Mucosa of stomach (tissue), 1 donor: ENCODE data around the gene ARMS2.

Experiments
- H3K27me3 ChIP-seq: one replicate; pipeline ENCODE4 v1.7.0; 2013; ENCODE audit warnings: mild to moderate bottlenecking, low read length; ENCODE audit not compliant: control insufficient read depth, insufficient read depth
- H3K36me3 ChIP-seq: one replicate; pipeline ENCODE4 v1.7.0; 2013; ENCODE audit warnings: low read length; ENCODE audit not compliant: control insufficient read depth, insufficient read depth
- H3K4me1 ChIP-seq: one replicate; pipeline ENCODE4 v1.7.0; 2013; ENCODE audit warnings: mild to moderate bottlenecking, low read length; ENCODE audit not compliant: control insufficient read depth, insufficient read depth
- H3K4me3 ChIP-seq: one replicate; pipeline ENCODE4 v1.7.0; 2013; ENCODE audit warnings: low read length
- H3K9ac ChIP-seq: one replicate; pipeline ENCODE4 v1.7.0; 2013; ENCODE audit warnings: mild to moderate bottlenecking, low read length, moderate library complexity
- H3K9me3 ChIP-seq: one replicate; pipeline ENCODE4 v1.7.0; 2013; ENCODE audit warnings: mild to moderate bottlenecking, low read length, moderate library complexity; ENCODE audit not compliant: control insufficient read depth
- donor health status: Pancreatic carcinoma.

The ARMS2 gene

DNA sequence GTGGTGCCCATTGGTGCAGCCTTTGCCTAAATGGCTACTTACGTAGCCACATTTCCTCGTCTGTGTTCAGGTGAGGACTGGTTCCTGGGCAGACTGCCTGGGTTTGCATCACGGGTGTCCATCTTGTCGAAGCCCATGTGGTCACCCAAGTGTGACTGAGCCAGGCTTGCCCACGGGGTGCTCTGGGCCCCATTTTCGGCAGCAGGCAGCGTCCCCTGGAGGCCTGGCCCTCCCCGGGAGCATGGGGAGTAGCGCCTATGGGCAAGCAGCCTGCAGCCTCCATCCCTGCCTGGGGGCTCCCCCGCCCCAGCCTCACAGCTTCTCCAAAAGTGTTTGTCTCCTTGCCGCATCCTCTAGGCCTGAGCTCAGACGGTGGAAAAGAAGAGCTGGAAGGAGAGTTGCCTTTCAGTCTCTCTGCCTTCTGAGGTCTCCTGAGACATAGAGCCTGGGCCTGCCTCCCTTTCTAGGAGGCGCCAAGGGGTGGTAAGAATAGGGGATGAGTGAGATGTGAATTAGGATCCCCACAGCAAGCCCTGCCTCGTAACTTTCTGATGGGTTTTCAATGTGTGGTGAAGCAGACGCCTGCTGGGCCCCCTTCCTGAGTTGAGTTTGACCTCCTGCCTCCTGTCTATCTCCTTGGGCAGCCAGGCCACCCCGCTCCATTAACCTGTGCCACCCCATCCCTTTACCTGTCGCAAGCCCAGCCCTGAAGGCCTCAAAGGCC, 49.6 kb downstream of the ARMS2 start:
- H3K4me3 ChIP-seq, result no peak overlapping the region
- no peaks in the 10 kb centered on the region for H3K36me3 ChIP-seq
- H3K9me3 ChIP-seq, result no peaks in the 10 kb centered on the region
- H3K27me3 ChIP-seq, result no peaks in the 10 kb centered on the region
- H3K4me1 ChIP-seq, result peaks cover 1% of the 10 kb centered on the region
- no peak overlapping the region for H3K9ac ChIP-seq

DNA sequence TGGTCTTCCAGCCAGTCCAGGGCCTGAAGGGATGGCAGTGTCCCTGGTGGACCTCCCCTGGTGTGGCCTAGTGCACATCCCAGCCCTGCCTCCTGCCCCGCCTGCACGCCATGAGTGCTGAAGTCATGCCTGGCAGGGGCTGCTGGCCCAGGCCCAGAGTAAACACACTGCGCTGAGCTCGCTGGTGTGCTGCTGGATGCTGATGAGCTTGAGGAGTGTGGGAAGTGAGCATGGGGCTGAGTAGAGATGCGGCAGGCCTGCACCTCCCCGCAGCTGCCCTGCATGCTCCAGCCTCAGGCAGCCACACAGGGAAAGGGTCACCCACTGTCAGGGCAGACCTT, 50.1 kb downstream of the ARMS2 start:
- Histone ChIP-seq H3K9ac (no peak overlapping the region), H3K9me3 (no peaks in the 10 kb centered on the region), H3K4me3 (no peak overlapping the region), H3K27me3 (no peaks in the 10 kb centered on the region), H3K36me3 (no peaks in the 10 kb centered on the region), H3K4me1 (no peaks in the 10 kb centered on the region)

DNA sequence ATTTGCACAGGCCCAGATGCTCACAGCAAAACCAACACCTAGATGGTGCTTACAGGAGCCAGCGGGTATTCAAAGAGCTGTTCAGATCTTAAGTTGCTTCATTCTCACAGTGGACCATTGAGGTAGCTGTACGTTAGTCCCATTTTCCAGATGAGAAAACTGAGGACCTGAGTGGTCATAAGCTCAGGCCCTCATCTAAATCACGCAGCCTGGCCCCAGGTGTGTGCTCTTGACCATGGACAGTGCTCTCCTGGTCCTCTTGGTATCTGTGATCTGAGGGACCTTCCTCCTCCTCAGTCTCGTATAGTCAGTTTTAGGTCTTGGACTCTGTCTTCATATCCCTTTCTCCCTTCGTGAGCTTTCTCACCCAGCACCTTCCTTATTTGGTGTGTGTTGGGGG, 50.6 kb downstream of the ARMS2 start:
- Histone ChIP-seq H3K27me3 (no peaks in the 10 kb centered on the region), H3K9ac (no peak overlapping the region), H3K4me3 (no peak overlapping the region), H3K4me1 (no peaks in the 10 kb centered on the region), H3K36me3 (no peaks in the 10 kb centered on the region), H3K9me3 (no peaks in the 10 kb centered on the region)

DNA sequence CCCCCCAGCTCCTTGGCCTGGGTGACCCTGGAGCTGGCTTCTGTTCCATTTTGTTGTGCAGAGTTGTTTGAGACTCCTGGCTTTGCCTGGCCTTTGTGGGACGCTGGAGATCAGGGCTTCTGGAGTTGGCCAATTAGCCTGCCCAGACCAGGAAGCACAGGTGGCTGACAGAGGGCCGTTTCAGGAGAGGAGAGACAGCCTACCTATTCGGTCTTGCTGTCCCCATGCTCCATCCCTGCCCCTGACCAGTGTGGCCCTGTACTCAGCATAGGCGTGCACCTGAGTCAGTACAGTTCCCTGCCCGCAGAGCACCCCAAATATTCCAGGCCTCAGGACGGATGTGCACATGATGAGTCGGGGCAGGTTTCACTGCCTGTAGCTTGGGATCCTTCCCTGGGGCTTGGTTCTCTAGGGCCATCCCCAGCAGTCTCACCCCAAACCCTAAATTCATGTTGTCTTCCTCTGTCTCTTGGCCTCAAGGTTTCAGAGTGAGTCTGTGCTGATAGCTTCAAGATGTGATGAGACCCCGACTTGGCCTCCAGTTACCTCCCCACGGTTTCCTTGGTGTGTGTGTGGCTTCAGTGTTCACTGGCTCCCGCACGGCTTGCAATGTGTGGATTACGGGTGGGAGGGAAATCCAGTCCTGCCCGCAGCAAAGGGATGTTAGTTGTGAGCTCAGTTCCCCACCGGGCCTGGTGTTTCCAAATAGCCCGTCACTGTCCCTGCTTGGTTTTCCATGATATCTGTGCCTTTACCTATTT, 51.6 kb downstream of the ARMS2 start:
- no peaks in the 10 kb centered on the region for H3K36me3 ChIP-seq
- H3K9me3 ChIP-seq, result no peaks in the 10 kb centered on the region
- no peaks in the 10 kb centered on the region for H3K27me3 ChIP-seq
- no peak overlapping the region for H3K9ac ChIP-seq
- H3K4me3 ChIP-seq, result no peak overlapping the region
- no peaks in the 10 kb centered on the region for H3K4me1 ChIP-seq
